Common myeloid progenitor, CD34-positive (primary cell): ENCODE data around the gene SRRT.
"Not testable (repeated sequence)": the region's sequence is repeated elsewhere in the genome, so short reads cannot be mapped to it uniquely, and the experiment has no call there.

Experiments
- CTCF ChIA-PET: fragments of 350-600 bp; sonication (Branson Sonifier 250); formaldehyde crosslinking; loops from one replicate; lab custom pipeline; 2021; ENCODE audit warnings: antibody characterized with exemption; lab: Charles Lee
- POLR2A ChIA-PET: fragments of 350-600 bp; sonication (Branson Sonifier 250); formaldehyde crosslinking; loops from one replicate; lab custom pipeline; 2021; ENCODE audit warnings: antibody characterized with exemption; lab: Charles Lee
- DNase-seq, 3 donors: peaks; one replicate each; pipeline versions ENCODE4 v3.0.0 to v3.0.0-alpha.2; 2013
- H3K27ac ChIP-seq, 2 experiments: 1 replicate in 1 of 2; 2 replicates in 1 of 2; pipeline ENCODE4 v1.7.0; 2013; ENCODE audit warnings: inconsistent platforms in 2 of 2, low read length in 2 of 2, mild to moderate bottlenecking in 2 of 2, low read depth in 1 of 2, moderate library complexity in 1 of 2; ENCODE audit not compliant: severe bottlenecking in 2 of 2, insufficient read depth in 1 of 2, poor library complexity in 1 of 2
- H3K27me3 ChIP-seq, 5 experiments: replicated peaks in 2 of 5; 1 replicate in 3 of 5; 2 replicates in 2 of 5; pipeline versions ENCODE4 v1.6.1 to v1.7.0; 2013; ENCODE audit warnings: low read length in 4 of 5, mild to moderate bottlenecking in 2 of 5, moderate library complexity in 2 of 5, inconsistent platforms in 1 of 5; ENCODE audit not compliant: insufficient read depth in 5 of 5, control insufficient read depth in 4 of 5
- H3K36me3 ChIP-seq, 4 experiments: 1 replicate in 2 of 4; 2 replicates in 2 of 4; pipeline versions ENCODE4 v1.6.1 to v1.7.0; 2013; ENCODE audit warnings: low read length in 3 of 4, control low read depth in 1 of 4, mild to moderate bottlenecking in 1 of 4; ENCODE audit not compliant: control insufficient read depth in 4 of 4, insufficient read depth in 4 of 4
- H3K4me1 ChIP-seq, 4 experiments: 1 replicate in 3 of 4; 2 replicates in 1 of 4; pipeline versions ENCODE4 v1.6.1 to v1.7.1; 2013; ENCODE audit warnings: low read length in 3 of 4, mild to moderate bottlenecking in 3 of 4, control low read depth in 1 of 4, inconsistent platforms in 1 of 4, moderate library complexity in 1 of 4; ENCODE audit not compliant: control insufficient read depth in 4 of 4, insufficient read depth in 4 of 4; ENCODE audit errors: control extremely low read depth in 1 of 4
- H3K4me3 ChIP-seq, 7 experiments: 1 replicate in 4 of 7; 2 replicates in 3 of 7; pipeline versions ENCODE4 v1.5.1 to v1.7.0; 2013; ENCODE audit warnings: mild to moderate bottlenecking in 7 of 7, low read length in 6 of 7, moderate library complexity in 6 of 7, inconsistent platforms in 2 of 7, low read depth in 2 of 7, control low read depth in 1 of 7; ENCODE audit not compliant: insufficient read depth in 4 of 7, control insufficient read depth in 1 of 7; ENCODE audit errors: extremely low read depth in 1 of 7
- H3K9me3 ChIP-seq, 5 experiments: 1 replicate in 4 of 5; 2 replicates in 1 of 5; pipeline versions ENCODE4 v1.6.1 to v1.7.1; 2013; ENCODE audit warnings: low read length in 4 of 5, mild to moderate bottlenecking in 2 of 5, inconsistent platforms in 1 of 5, low read depth in 1 of 5, moderate library complexity in 1 of 5; ENCODE audit not compliant: control insufficient read depth in 4 of 5, insufficient read depth in 2 of 5; ENCODE audit errors: control extremely low read depth in 1 of 5
- WGBS: methylation state at CpG from one replicate; pipeline ENCODE4 v1.1.5; 2013; ENCODE audit not compliant: insufficient coverage; 5-methylcytosine and 5-hydroxymethylcytosine counted together

SRRT gene

GRCh38 chr7:100929808-100930174 is 54.9 kb downstream of the SRRT start:
- no peak for DNase-seq
- no CpG with 5 or more reads among the region's 1 CpG for WGBS
- CTCF ChIA-PET = no interaction called here

DNA sequence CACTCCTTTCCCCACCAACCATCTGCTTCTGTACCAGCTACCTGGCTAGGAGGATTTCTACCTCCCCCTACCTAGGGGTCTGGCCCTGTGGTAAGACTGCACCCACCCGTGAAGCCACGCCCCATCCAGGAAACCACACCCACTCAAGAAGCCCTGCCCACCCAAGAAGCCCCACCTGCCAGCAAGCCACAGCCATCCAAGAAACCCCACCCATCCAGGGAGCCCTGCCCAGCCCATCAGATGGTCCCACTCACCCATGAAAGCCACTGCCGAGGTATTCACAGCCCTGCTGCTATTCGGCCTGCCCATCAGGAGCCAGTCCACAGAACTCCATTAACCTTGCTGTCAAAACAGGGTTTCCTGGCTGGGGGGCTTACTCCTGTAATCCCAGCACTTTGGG is 58.8 kb downstream of the SRRT start:
- 81% methylated on average over 2 of the region's 4 CpGs for WGBS
- Histone ChIP-seq H3K27me3 (peaks cover 0 to 10% (median 2%) of the 10 kb centered on the region in 5 experiments), H3K4me3 (no peak overlapping the region), H3K9me3 (peaks cover 0 to 4% (median 0%) of the 10 kb centered on the region in 5 experiments), H3K4me1 (no peaks in the 10 kb centered on the region), H3K27ac (no peak overlapping the region), H3K36me3 (no peaks in the 10 kb centered on the region)
- POLR2A ChIA-PET = no interaction called here
- no peak for DNase-seq
- CTCF ChIA-PET = no interaction called here

More at GRCh38 chr7:100929808-100930174, 54.9 kb downstream of the SRRT start:
- Histone ChIP-seq H3K4me1 (no peaks in the 10 kb centered on the region), H3K27me3 (peaks cover 0 to 10% (median 2%) of the 10 kb centered on the region in 5 experiments), H3K4me3 (no peak overlapping the region), H3K36me3 (no peaks in the 10 kb centered on the region), H3K27ac (no peak overlapping the region), H3K9me3 (peaks cover 0 to 4% (median 0%) of the 10 kb centered on the region in 5 experiments)
- POLR2A ChIA-PET = no interaction called here

DNA sequence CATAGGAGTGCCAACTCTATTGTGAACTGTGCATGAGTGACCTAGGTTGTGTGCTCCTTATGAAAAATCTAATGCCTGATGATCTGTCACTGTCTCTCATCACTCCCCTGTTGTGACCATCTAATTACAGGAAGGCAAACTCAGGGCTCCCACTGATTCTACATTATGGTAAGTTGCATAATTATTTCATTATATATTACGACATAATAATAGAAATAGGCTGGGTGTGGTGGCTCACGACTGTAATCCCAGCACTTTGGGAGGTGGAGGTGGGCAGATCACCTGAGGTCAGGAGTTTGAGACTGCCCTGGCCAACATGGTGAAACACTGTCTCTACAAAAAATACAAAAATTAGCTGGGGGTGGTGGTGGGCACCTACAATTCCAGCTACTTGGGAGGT is 60.5 kb downstream of the SRRT start:
- CTCF ChIA-PET, H3K27me3 ChIP-seq, H3K27ac ChIP-seq, DNase-seq, H3K4me3 ChIP-seq, H3K36me3 ChIP-seq, H3K4me1 ChIP-seq: not testable (repeated sequence)
- H3K9me3 ChIP-seq = peaks cover 0 to 12% (median 0%) of the 10 kb centered on the region in 5 experiments
- POLR2A ChIA-PET = interaction anchor here (0.5 kb wide), 1 partner anchor 148 kb away, joined by 3 read pairs; no protein-coding TSS in a partner anchor
- no CpG with 5 or more reads among the region's 2 CpGs for WGBS

- H3K36me3 ChIP-seq, CTCF ChIA-PET, H3K27ac ChIP-seq, POLR2A ChIA-PET, H3K4me3 ChIP-seq, H3K4me1 ChIP-seq, H3K27me3 ChIP-seq, DNase-seq: not testable (repeated sequence)
- WGBS = 82% methylated on average over 5 of the region's 7 CpGs
- H3K9me3 ChIP-seq = peaks cover 0 to 12% (median 0%) of the 10 kb centered on the region in 5 experiments
Observed at GRCh38 chr7:100936167-100936566, 61.3 kb downstream of the SRRT start.
